ENCODE data around the gene DNM3. TPM values are rescaled to one million over a fixed set of nuclear protein-coding genes. Genes with fewer than 3 reads are reported as not detected.

DNM3 gene
- total and polyA plus RNA-seq, 2 donors (not counting 1 experiment from before 2014, with no cell fraction given) = 1.0 to 1.3 TPM

- peaks cover 4% of the 10 kb centered on the region for H3K27me3 Mint-ChIP-seq
- ATAC-seq (ENCODE audit: low read depth) = no peak
- no peak overlapping the region for H3K4me3 ChIP-seq (ENCODE audit: control extremely low read depth in 1 of 5, extremely low read depth in 1 of 5, insufficient read depth in 1 of 5, low read depth in 2 of 5, low read length in 4 of 5)
- H3K9me3 ChIP-seq (ENCODE audit: control extremely low read depth in 1 of 3, control insufficient read depth in 2 of 3, insufficient read depth in 1 of 3, low read length in 2 of 3) = no peaks in the 10 kb centered on the region
- no peaks in the 10 kb centered on the region for H3K36me3 ChIP-seq (replicated peaks in 1 of 2; ENCODE audit: control extremely low read depth in 1 of 2, control insufficient read depth in 1 of 2, extremely low read depth in 1 of 2, insufficient read depth in 2 of 2, low read length in 1 of 2)
- H2AFZ ChIP-seq (ENCODE audit: insufficient read depth, low read depth, low read length, poor library complexity, severe bottlenecking) = no peak overlapping the region
- H3K4me2 ChIP-seq (replicated peaks; ENCODE audit: low read depth, low read length, poor library complexity, severe bottlenecking) = no peak overlapping the region
- H3K4me1 Mint-ChIP-seq = no peaks in the 10 kb centered on the region
- ChIA-PET CTCF (interaction anchor here (0.6 kb wide), 1 partner anchor 303 kb away, joined by 3 read pairs; no protein-coding TSS in a partner anchor), POLR2A (no interaction called here)
- H3K4me1 ChIP-seq (ENCODE audit: control insufficient read depth in 2 of 2, insufficient read depth in 2 of 2, low read length in 2 of 2) = no peaks in the 10 kb centered on the region
- H3K79me2 ChIP-seq (ENCODE audit: control insufficient read depth, insufficient read depth, low read length) = no peaks in the 10 kb centered on the region
- no peak overlapping the region for H3K4me3 Mint-ChIP-seq
- no peaks in the 10 kb centered on the region for H4K20me1 ChIP-seq (ENCODE audit: control insufficient read depth, insufficient read depth, low read length, poor library complexity, severe bottlenecking)
- TF ChIP-seq EZH2 (IDR thresholded peaks at IDR 0.05; ENCODE audit: borderline replicate concordance, insufficient read depth, low read depth, low read length, poor library complexity, severe bottlenecking) = no peak
- TF ChIP-seq, protein P1, sequence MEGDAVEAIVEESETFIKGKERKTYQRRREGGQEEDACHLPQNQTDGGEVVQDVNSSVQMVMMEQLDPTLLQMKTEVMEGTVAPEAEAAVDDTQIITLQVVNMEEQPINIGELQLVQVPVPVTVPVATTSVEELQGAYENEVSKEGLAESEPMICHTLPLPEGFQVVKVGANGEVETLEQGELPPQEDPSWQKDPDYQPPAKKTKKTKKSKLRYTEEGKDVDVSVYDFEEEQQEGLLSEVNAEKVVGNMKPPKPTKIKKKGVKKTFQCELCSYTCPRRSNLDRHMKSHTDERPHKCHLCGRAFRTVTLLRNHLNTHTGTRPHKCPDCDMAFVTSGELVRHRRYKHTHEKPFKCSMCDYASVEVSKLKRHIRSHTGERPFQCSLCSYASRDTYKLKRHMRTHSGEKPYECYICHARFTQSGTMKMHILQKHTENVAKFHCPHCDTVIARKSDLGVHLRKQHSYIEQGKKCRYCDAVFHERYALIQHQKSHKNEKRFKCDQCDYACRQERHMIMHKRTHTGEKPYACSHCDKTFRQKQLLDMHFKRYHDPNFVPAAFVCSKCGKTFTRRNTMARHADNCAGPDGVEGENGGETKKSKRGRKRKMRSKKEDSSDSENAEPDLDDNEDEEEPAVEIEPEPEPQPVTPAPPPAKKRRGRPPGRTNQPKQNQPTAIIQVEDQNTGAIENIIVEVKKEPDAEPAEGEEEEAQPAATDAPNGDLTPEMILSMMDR (IDR thresholded peaks at IDR 0.05) = no peak
- no peaks in the 10 kb centered on the region for H3K9me3 Mint-ChIP-seq (ENCODE audit: insufficient read depth)
- DNase-seq = no peak
- WGBS (ENCODE audit: insufficient coverage) = no CpG with 5 or more reads among the region's 2 CpGs
- no peaks in the 10 kb centered on the region for H3K27me3 ChIP-seq (replicated peaks in 1 of 4; ENCODE audit: control extremely low read depth in 1 of 4, control insufficient read depth in 3 of 4, insufficient read depth in 4 of 4, low read length in 3 of 4)
- H3K27ac ChIP-seq (ENCODE audit: low read length in 2 of 2) = no peak overlapping the region
- H3K27ac Mint-ChIP-seq = no peak overlapping the region
- intact Hi-C loops (cut with micrococcal nuclease) = no loop called here
- H3K9ac ChIP-seq (ENCODE audit: low read length) = no peak overlapping the region
These were observed 124.5 kb downstream of the DNM3 start for GRCh38 chr1:171965777-171966176.

DNA sequence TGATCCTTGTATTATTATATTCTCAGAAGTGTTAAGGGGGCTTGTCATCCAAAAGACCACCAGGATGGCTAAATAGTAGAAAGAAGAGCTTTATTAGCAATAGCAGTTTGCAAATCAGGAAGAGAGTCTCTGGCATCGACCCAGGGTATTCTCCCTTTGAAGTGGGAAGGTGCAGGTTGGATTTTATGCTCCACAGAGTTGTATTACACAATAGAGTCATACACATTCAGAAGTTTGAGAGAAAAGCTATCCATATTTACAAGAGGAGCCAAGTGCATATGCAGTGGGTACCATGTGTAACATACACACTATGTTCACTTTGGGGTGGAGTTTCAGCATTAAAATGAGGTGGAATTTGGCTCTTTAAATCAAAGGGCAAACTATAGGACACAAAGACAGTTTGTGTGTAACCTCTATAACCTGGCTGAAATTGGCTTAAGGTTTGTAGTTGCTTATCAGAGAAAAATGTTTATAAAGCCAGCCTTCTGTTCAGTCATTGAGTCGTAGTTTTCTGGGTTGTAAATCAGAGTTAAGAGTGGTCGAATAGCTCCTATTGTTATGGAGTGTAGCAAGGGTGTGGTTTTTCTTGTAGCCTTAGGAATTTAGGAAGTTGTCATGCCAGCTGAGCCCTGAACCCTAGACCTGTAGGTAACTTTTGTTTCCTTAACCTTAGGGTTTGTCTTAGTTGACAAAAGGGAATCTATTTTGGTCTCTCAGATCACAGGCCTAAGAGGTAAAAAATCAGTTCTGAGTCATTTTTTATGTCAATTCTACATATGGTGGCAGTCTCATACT, 125.3 kb downstream of the DNM3 start:
- intact Hi-C loops (cut with micrococcal nuclease) = no loop called here
- ATAC-seq (ENCODE audit: low read depth) (no peak), DNase-seq (no peak)
- no peaks in the 10 kb centered on the region for H3K27me3 ChIP-seq (replicated peaks in 1 of 4; ENCODE audit: control extremely low read depth in 1 of 4, control insufficient read depth in 3 of 4, insufficient read depth in 4 of 4, low read length in 3 of 4)
- no peaks in the 10 kb centered on the region for H3K9me3 ChIP-seq (ENCODE audit: control extremely low read depth in 1 of 3, control insufficient read depth in 2 of 3, insufficient read depth in 1 of 3, low read length in 2 of 3)
- no peak overlapping the region for H3K9ac ChIP-seq (ENCODE audit: low read length)
- H4K20me1 ChIP-seq (ENCODE audit: control insufficient read depth, insufficient read depth, low read length, poor library complexity, severe bottlenecking) = no peaks in the 10 kb centered on the region
- POLR2A ChIA-PET = no interaction called here
- TF ChIP-seq, protein P1 (IDR thresholded peaks at IDR 0.05) = no peak
- TF ChIP-seq EZH2 (IDR thresholded peaks at IDR 0.05; ENCODE audit: borderline replicate concordance, insufficient read depth, low read depth, low read length, poor library complexity, severe bottlenecking) = no peak
- H3K4me1 ChIP-seq (ENCODE audit: control insufficient read depth in 2 of 2, insufficient read depth in 2 of 2, low read length in 2 of 2) = no peaks in the 10 kb centered on the region
- H3K4me3 ChIP-seq (ENCODE audit: control extremely low read depth in 1 of 5, extremely low read depth in 1 of 5, insufficient read depth in 1 of 5, low read depth in 2 of 5, low read length in 4 of 5) = no peak overlapping the region
- H3K4me1 Mint-ChIP-seq = no peaks in the 10 kb centered on the region
- no peak overlapping the region for H2AFZ ChIP-seq (ENCODE audit: insufficient read depth, low read depth, low read length, poor library complexity, severe bottlenecking)
- H3K9me3 Mint-ChIP-seq (ENCODE audit: insufficient read depth) = no peaks in the 10 kb centered on the region
- no peak overlapping the region for H3K27ac ChIP-seq (ENCODE audit: low read length in 2 of 2)
- H3K79me2 ChIP-seq (ENCODE audit: control insufficient read depth, insufficient read depth, low read length) = no peaks in the 10 kb centered on the region
- CTCF ChIA-PET = interaction anchor here (0.6 to 1.6 kb wide), 3 partner anchors 17 to 304 kb away, joined by 3 to 5 read pairs (median 3); no protein-coding TSS in a partner anchor
- H3K4me3 Mint-ChIP-seq = no peak overlapping the region
- peaks cover 4% of the 10 kb centered on the region for H3K27me3 Mint-ChIP-seq
- no peak overlapping the region for H3K4me2 ChIP-seq (replicated peaks; ENCODE audit: low read depth, low read length, poor library complexity, severe bottlenecking)
- no peaks in the 10 kb centered on the region for H3K36me3 ChIP-seq (replicated peaks in 1 of 2; ENCODE audit: control extremely low read depth in 1 of 2, control insufficient read depth in 1 of 2, extremely low read depth in 1 of 2, insufficient read depth in 2 of 2, low read length in 1 of 2)
- 71% methylated on average over 2 of the region's 3 CpGs for WGBS (ENCODE audit: insufficient coverage)
- H3K27ac Mint-ChIP-seq = no peak overlapping the region
